HepG2 (cell line): ENCODE results near the gene CADM1. TPM values are rescaled to one million over a fixed set of nuclear protein-coding genes. Genes with fewer than 3 reads are reported as not detected.
A peak's percentile ranks its signal among the peaks of the same experiment; 100 is the strongest.

Experiments
- GPN1 ChIP-seq: sonication (generic); formaldehyde crosslinking; IDR thresholded peaks from 2 replicates; pipeline ENCODE4 v1.5.1; 2020; ENCODE audit warnings: missing genetic modification reagents, borderline replicate concordance
- MEF2D ChIP-seq: sonication (generic); formaldehyde crosslinking; IDR thresholded peaks from 2 replicates; pipeline ENCODE4 v1.5.1; 2020; ENCODE audit warnings: mild to moderate bottlenecking, missing genetic modification reagents
- ZFP36L2 ChIP-seq: sonication (generic); formaldehyde crosslinking; IDR thresholded peaks from 2 replicates; pipeline ENCODE4 v1.4.0; 2020; ENCODE audit warnings: missing genetic modification reagents
- ZNF614 ChIP-seq: IDR thresholded peaks from 2 replicates; pipeline ENCODE4 v1.6.1; 2018; ENCODE audit warnings: missing biosample characterization, missing genetic modification reagents, inconsistent platforms, borderline replicate concordance
- polyA plus RNA-seq, 8 experiments: library from polyadenylated mRNA; depleted of rRNA in 3 of 8; stranded (reverse) in 7 of 8; unstranded in 1 of 8; fragments of >200 nt; fragmentation: Illumina TruSeq in 4 of 8; extraction: Trizol in 4 of 8; gene quantifications; 2 replicates each; pipeline versions ENCODE4 v1.2.1 to v1.2.3, GENCODE V29; 2011 to 2016; ENCODE audit warnings: low read depth in 4 of 8, missing spikeins in 1 of 8, mixed read lengths in 1 of 8; ENCODE audit not compliant: insufficient read depth in 1 of 8
- total RNA-seq, 5 experiments: library from RNA; depleted of rRNA; stranded (reverse); fragments of >200 nt; fragmentation: Illumina TruSeq; extraction: Trizol; gene quantifications; 2 replicates each; pipeline ENCODE4 v1.2.3, GENCODE V29; 2016; ENCODE audit warnings: low read depth in 1 of 5
- TF ChIP-seq, protein P1 (sequence below): sonication (generic); formaldehyde crosslinking; IDR thresholded peaks from 2 replicates; pipeline ENCODE4 v1.9.0; 2021; ENCODE audit warnings: mild to moderate bottlenecking, missing genetic modification reagents
- TF ChIP-seq, protein P2 (sequence below): sonication (generic); formaldehyde crosslinking; IDR thresholded peaks from 2 replicates; pipeline ENCODE4 v1.4.0; 2020; ENCODE audit warnings: missing genetic modification reagents, low read depth, mild to moderate bottlenecking, borderline replicate concordance
- TF ChIP-seq, protein P3 (sequence below), 2 experiments: fragments of 450-650 bp in 1 of 2; sonication (generic) in 1 of 2; formaldehyde crosslinking; IDR thresholded peaks; 2 replicates each; pipeline versions ENCODE4 v1.5.0 to v1.8.0; 2020 to 2022; ENCODE audit warnings: mild to moderate bottlenecking in 1 of 2, missing genetic modification reagents in 1 of 2
- TF ChIP-seq, protein P4 (sequence below): sonication (generic); formaldehyde crosslinking; conservative IDR thresholded peaks from 2 replicates; pipeline ENCODE4 v1.4.0; 2020; ENCODE audit warnings: missing genetic modification reagents
- TF ChIP-seq, protein P5 (sequence below): sonication (generic); formaldehyde crosslinking; IDR thresholded peaks from 2 replicates; pipeline ENCODE4 v1.5.0; 2020; ENCODE audit warnings: missing genetic modification reagents
- TF ChIP-seq, protein P6 (sequence below): sonication (generic); formaldehyde crosslinking; IDR thresholded peaks from 2 replicates; pipeline ENCODE4 v1.4.0; 2020; ENCODE audit warnings: missing genetic modification reagents
- TF ChIP-seq, protein P7 (sequence below): IDR thresholded peaks from 2 replicates; pipeline ENCODE4 v1.6.1; 2016; ENCODE audit warnings: missing compliant biosample characterization, missing genetic modification reagents, borderline replicate concordance

The CADM1 gene
- total and polyA plus RNA-seq, 2 of the 13 experiments (the other 11 are each of a cell fraction or from before 2014, with no cell fraction given): 71.3 to 122 TPM

DNA sequence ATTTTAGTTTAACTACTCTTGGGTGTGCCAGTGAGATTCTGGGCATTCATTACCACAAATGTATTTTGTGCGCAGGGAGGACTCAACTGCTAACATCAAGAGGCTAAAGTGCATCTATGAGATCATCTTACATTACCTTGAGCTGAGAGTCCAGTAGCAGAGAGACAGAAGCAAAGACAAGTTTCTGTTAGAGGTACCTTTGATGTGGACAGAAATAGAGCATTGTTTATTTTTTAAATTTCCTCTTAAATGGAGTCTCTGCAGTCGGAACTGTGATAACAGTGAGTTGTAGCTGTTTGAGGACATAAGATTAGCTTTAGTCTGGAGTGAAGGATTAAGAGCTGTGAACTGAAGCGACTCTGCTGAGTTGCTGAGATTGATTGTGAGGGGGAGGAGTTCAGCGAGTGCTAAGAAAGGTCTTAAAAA is 297.0 kb downstream of the CADM1 start (continued):
- TF ChIP-seq, protein P1, sequence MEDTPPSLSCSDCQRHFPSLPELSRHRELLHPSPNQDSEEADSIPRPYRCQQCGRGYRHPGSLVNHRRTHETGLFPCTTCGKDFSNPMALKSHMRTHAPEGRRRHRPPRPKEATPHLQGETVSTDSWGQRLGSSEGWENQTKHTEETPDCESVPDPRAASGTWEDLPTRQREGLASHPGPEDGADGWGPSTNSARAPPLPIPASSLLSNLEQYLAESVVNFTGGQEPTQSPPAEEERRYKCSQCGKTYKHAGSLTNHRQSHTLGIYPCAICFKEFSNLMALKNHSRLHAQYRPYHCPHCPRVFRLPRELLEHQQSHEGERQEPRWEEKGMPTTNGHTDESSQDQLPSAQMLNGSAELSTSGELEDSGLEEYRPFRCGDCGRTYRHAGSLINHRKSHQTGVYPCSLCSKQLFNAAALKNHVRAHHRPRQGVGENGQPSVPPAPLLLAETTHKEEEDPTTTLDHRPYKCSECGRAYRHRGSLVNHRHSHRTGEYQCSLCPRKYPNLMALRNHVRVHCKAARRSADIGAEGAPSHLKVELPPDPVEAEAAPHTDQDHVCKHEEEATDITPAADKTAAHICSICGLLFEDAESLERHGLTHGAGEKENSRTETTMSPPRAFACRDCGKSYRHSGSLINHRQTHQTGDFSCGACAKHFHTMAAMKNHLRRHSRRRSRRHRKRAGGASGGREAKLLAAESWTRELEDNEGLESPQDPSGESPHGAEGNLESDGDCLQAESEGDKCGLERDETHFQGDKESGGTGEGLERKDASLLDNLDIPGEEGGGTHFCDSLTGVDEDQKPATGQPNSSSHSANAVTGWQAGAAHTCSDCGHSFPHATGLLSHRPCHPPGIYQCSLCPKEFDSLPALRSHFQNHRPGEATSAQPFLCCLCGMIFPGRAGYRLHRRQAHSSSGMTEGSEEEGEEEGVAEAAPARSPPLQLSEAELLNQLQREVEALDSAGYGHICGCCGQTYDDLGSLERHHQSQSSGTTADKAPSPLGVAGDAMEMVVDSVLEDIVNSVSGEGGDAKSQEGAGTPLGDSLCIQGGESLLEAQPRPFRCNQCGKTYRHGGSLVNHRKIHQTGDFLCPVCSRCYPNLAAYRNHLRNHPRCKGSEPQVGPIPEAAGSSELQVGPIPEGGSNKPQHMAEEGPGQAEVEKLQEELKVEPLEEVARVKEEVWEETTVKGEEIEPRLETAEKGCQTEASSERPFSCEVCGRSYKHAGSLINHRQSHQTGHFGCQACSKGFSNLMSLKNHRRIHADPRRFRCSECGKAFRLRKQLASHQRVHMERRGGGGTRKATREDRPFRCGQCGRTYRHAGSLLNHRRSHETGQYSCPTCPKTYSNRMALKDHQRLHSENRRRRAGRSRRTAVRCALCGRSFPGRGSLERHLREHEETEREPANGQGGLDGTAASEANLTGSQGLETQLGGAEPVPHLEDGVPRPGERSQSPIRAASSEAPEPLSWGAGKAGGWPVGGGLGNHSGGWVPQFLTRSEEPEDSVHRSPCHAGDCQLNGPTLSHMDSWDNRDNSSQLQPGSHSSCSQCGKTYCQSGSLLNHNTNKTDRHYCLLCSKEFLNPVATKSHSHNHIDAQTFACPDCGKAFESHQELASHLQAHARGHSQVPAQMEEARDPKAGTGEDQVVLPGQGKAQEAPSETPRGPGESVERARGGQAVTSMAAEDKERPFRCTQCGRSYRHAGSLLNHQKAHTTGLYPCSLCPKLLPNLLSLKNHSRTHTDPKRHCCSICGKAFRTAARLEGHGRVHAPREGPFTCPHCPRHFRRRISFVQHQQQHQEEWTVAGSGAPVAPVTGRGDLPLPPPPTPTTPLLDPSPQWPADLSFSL (CRISPR knock-in tag): no peak
- TF ChIP-seq, protein P2, sequence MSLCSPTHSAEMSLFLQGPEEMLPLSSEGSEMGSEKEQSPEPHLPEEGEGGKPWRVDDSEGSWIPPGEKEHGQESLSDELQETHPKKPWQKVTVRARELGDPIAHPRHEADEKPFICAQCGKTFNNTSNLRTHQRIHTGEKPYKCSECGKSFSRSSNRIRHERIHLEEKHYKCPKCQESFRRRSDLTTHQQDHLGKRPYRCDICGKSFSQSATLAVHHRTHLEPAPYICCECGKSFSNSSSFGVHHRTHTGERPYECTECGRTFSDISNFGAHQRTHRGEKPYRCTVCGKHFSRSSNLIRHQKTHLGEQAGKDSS: no peak
- no peak for TF ChIP-seq ZFP36L2 (CRISPR knock-in tag)
- TF ChIP-seq, protein P3, sequence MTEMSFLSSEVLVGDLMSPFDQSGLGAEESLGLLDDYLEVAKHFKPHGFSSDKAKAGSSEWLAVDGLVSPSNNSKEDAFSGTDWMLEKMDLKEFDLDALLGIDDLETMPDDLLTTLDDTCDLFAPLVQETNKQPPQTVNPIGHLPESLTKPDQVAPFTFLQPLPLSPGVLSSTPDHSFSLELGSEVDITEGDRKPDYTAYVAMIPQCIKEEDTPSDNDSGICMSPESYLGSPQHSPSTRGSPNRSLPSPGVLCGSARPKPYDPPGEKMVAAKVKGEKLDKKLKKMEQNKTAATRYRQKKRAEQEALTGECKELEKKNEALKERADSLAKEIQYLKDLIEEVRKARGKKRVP (CRISPR knock-in tag; IDR thresholded peaks at IDR 0.05): no peak
- TF ChIP-seq, protein P4, sequence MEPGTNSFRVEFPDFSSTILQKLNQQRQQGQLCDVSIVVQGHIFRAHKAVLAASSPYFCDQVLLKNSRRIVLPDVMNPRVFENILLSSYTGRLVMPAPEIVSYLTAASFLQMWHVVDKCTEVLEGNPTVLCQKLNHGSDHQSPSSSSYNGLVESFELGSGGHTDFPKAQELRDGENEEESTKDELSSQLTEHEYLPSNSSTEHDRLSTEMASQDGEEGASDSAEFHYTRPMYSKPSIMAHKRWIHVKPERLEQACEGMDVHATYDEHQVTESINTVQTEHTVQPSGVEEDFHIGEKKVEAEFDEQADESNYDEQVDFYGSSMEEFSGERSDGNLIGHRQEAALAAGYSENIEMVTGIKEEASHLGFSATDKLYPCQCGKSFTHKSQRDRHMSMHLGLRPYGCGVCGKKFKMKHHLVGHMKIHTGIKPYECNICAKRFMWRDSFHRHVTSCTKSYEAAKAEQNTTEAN (CRISPR knock-in tag): no peak
- 0 out of 2 replicates have a peak, but pooled peaks have one; percentile 23 for TF ChIP-seq ZNF614 (CRISPR knock-in tag)
- peak; percentile 98 for TF ChIP-seq MEF2D
- TF ChIP-seq, protein P5, sequence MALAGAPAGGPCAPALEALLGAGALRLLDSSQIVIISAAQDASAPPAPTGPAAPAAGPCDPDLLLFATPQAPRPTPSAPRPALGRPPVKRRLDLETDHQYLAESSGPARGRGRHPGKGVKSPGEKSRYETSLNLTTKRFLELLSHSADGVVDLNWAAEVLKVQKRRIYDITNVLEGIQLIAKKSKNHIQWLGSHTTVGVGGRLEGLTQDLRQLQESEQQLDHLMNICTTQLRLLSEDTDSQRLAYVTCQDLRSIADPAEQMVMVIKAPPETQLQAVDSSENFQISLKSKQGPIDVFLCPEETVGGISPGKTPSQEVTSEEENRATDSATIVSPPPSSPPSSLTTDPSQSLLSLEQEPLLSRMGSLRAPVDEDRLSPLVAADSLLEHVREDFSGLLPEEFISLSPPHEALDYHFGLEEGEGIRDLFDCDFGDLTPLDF (CRISPR knock-in tag): no peak
- TF ChIP-seq, protein P6, sequence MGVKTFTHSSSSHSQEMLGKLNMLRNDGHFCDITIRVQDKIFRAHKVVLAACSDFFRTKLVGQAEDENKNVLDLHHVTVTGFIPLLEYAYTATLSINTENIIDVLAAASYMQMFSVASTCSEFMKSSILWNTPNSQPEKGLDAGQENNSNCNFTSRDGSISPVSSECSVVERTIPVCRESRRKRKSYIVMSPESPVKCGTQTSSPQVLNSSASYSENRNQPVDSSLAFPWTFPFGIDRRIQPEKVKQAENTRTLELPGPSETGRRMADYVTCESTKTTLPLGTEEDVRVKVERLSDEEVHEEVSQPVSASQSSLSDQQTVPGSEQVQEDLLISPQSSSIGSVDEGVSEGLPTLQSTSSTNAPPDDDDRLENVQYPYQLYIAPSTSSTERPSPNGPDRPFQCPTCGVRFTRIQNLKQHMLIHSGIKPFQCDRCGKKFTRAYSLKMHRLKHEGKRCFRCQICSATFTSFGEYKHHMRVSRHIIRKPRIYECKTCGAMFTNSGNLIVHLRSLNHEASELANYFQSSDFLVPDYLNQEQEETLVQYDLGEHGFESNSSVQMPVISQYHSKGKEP (CRISPR knock-in tag): no peak
- no peak for TF ChIP-seq GPN1
- TF ChIP-seq, protein P7, sequence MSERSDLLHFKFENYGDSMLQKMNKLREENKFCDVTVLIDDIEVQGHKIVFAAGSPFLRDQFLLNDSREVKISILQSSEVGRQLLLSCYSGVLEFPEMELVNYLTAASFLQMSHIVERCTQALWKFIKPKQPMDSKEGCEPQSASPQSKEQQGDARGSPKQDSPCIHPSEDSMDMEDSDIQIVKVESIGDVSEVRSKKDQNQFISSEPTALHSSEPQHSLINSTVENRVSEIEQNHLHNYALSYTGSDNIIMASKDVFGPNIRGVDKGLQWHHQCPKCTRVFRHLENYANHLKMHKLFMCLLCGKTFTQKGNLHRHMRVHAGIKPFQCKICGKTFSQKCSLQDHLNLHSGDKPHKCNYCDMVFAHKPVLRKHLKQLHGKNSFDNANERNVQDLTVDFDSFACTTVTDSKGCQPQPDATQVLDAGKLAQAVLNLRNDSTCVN (CRISPR knock-in tag): no peak
